ENCODE data around the gene NPDC1.

NPDC1 gene

DNA sequence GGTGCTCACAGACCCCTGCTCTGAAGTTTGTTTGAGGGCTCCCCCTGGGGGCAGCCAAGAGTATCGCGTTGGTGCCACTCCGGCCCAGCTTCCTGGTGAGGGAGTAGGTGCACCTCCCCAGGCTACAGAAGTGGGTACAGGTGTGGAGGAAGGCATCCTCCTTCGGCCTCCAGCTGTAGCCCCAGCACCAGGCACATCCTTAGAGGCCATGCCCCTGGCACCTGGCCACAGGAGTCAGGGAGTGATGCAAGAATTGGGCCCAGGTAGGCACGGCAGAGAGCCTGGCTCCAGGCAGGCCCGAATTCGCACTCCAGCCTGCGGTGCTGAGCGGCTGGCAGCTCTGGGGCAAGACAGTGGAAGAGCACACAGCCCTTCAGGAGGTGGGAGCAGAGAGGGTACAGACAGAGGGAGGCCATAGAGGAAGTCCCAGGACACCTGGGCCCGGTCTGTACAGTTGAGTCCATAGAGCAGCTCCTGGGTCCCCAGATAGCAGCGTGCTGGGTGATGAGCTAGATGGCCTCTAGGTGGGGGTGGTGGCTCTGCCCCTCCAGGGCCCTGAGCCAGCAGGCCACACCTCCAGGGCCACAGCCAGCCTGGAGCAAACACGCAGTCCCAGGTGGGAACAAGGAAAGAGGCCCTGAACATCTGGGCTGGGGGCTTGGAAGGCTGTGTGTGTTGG, 22.0 kb upstream of the NPDC1 start:
- Histone ChIP-seq H3K4me1 (ENCODE audit: insufficient read depth, low read length, severe bottlenecking) (peaks cover 28% of the 10 kb centered on the region), H3K36me3 (ENCODE audit: insufficient read depth, low read length) (peaks cover 37% of the 10 kb centered on the region), H3K27ac (ENCODE audit: low read depth, low read length, poor library complexity, severe bottlenecking) (peak overlapping the region; percentile 75), H4K20me1 (ENCODE audit: insufficient read depth, low read length) (no peaks in the 10 kb centered on the region), H2AFZ (ENCODE audit: low read length) (no peak overlapping the region), H3K9me2 (ENCODE audit: low read depth, low read length) (no peaks in the 10 kb centered on the region), H3K9me3 (ENCODE audit: low read length) (no peaks in the 10 kb centered on the region), H3K4me2 (ENCODE audit: low read length) (peak overlapping the region; percentile 86), H3K9ac (ENCODE audit: low read length) (peak overlapping the region; percentile 87; the same call in 1 of the 2 replicates), H3K4me3 (ENCODE audit: low read depth, low read length, poor library complexity, severe bottlenecking) (peak overlapping the region; percentile 75), H3F3A (ENCODE audit: insufficient read depth, low read length) (no peaks in the 10 kb centered on the region), H3K79me2 (ENCODE audit: insufficient read depth, low read length) (peaks cover 6% of the 10 kb centered on the region; the same call in 1 of the 2 replicates), H3K27me3 (ENCODE audit: insufficient read depth, low read length) (no peaks in the 10 kb centered on the region)
- peak; percentile 65 for TF ChIP-seq CTCF (IDR thresholded peaks at IDR 0.05; ENCODE audit: low read length)
- TF ChIP-seq EZH2 (IDR thresholded peaks at IDR 0.05; ENCODE audit: borderline replicate concordance, low read length): no peak

DNA sequence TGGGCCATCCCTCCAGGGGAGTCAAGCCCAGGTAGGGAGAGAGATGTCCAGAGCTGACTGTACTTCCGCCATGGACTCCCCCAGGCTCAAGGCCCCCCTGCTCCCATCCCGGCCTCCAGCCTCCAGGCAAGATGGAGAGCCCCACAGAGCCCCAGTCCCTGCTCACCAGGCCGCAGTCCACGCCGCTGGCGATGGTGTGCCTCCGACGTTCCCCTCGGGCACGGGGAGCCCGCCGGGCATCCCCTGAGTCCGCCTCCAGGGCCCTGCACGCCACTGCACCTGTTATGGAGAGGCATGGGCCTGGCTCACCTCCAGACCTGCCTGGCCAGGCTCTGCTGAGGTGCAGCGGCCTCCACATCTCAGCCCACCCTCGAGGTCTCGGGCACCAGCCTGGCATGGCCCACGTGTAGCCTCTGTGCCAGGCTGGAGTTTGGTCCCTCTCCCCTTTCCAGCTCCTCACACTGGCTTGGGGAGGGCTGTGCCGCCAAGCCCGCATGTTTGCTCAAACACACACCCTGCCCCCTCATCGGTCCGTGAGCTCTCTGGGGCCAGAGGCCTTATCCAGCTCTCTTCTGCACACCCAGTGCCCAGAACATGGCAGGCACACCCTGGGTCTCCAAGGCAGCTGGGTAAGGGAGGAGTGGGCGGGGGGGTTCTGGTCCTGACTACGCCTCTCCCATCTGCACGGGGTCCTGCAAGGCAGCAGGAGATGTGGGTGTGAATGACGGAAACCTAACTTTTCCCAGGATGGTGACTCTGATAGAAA, 20.3 kb upstream of the NPDC1 start:
- no peak overlapping the region for H3K9ac ChIP-seq (ENCODE audit: low read length)
- no peaks in the 10 kb centered on the region for H3F3A ChIP-seq (ENCODE audit: insufficient read depth, low read length)
- H3K9me3 ChIP-seq (ENCODE audit: low read length): no peaks in the 10 kb centered on the region
- H3K36me3 ChIP-seq (ENCODE audit: insufficient read depth, low read length): peaks cover 37% of the 10 kb centered on the region
- H3K4me1 ChIP-seq (ENCODE audit: insufficient read depth, low read length, severe bottlenecking): peaks cover 25% of the 10 kb centered on the region
- no peaks in the 10 kb centered on the region for H3K27me3 ChIP-seq (ENCODE audit: insufficient read depth, low read length)
- H3K4me3 ChIP-seq (ENCODE audit: low read depth, low read length, poor library complexity, severe bottlenecking): no peak overlapping the region
- no peaks in the 10 kb centered on the region for H4K20me1 ChIP-seq (ENCODE audit: insufficient read depth, low read length)
- H2AFZ ChIP-seq (ENCODE audit: low read length): no peak overlapping the region
- TF ChIP-seq CTCF (IDR thresholded peaks at IDR 0.05; ENCODE audit: low read length) (no peak), EZH2 (IDR thresholded peaks at IDR 0.05; ENCODE audit: borderline replicate concordance, low read length) (no peak)
- H3K79me2 ChIP-seq (ENCODE audit: insufficient read depth, low read length): peaks cover 6% of the 10 kb centered on the region; the same call in 1 of the 2 replicates
- no peaks in the 10 kb centered on the region for H3K9me2 ChIP-seq (ENCODE audit: low read depth, low read length)
- H3K27ac ChIP-seq (ENCODE audit: low read depth, low read length, poor library complexity, severe bottlenecking): no peak overlapping the region
- H3K4me2 ChIP-seq (ENCODE audit: low read length): no peak overlapping the region

DNA sequence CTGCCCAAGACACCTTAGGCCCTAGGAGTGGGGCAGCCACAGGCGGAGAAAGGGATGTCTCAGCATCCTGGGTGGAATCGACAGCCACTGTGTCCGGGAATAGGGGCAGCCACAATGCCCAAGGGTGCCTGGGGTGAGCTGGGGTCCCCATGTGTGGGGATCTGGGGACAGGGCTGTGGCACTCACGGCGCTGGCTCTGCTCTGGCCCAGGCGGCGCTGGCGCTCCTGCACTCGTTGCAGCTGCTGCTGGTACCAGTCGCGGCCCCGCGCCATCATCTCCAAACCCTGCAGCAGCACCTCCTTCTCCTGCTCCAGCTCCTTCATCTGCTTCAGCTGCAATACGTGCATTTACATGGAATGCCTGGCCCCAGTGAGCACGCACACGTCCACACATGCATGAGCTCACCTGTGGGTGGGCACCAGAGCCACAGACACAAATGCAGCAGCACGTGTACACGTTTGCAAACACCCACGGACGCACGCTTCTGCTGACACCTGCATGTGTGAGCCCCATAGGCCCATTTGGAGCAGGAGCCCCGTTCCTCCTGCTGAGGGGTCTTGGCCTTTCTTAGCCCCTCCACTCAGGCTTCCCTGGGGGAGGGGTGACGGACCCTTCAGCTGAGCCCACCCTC, 19.5 kb upstream of the NPDC1 start:
- H3K9me3 ChIP-seq (ENCODE audit: low read length): no peaks in the 10 kb centered on the region
- no peaks in the 10 kb centered on the region; the same call in 1 of the 2 replicates for H3K27me3 ChIP-seq (ENCODE audit: insufficient read depth, low read length)
- TF ChIP-seq CTCF (IDR thresholded peaks at IDR 0.05; ENCODE audit: low read length): no peak
- TF ChIP-seq EZH2 (IDR thresholded peaks at IDR 0.05; ENCODE audit: borderline replicate concordance, low read length): no peak
- H3K4me3 ChIP-seq (ENCODE audit: low read depth, low read length, poor library complexity, severe bottlenecking): no peak overlapping the region
- no peak overlapping the region for H2AFZ ChIP-seq (ENCODE audit: low read length)
- peaks cover 37% of the 10 kb centered on the region for H3K36me3 ChIP-seq (ENCODE audit: insufficient read depth, low read length)
- H4K20me1 ChIP-seq (ENCODE audit: insufficient read depth, low read length): no peaks in the 10 kb centered on the region
- H3K4me2 ChIP-seq (ENCODE audit: low read length): no peak overlapping the region
- peaks cover 6% of the 10 kb centered on the region; the same call in 1 of the 2 replicates for H3K79me2 ChIP-seq (ENCODE audit: insufficient read depth, low read length)
- H3K9ac ChIP-seq (ENCODE audit: low read length): no peak overlapping the region
- H3K4me1 ChIP-seq (ENCODE audit: insufficient read depth, low read length, severe bottlenecking): peaks cover 17% of the 10 kb centered on the region
- H3K9me2 ChIP-seq (ENCODE audit: low read depth, low read length): no peaks in the 10 kb centered on the region
- no peaks in the 10 kb centered on the region for H3F3A ChIP-seq (ENCODE audit: insufficient read depth, low read length)
- no peak overlapping the region for H3K27ac ChIP-seq (ENCODE audit: low read depth, low read length, poor library complexity, severe bottlenecking)

Data from OCI-LY1 (cell line).